HepG2 (cell line): ENCODE results near the gene ELF1. TPM values are rescaled to one million over a fixed set of nuclear protein-coding genes. Genes with fewer than 3 reads are reported as not detected.

Experiments used
- ARID5B ChIP-seq: IDR thresholded peaks from 2 replicates; pipeline ENCODE4 v1.4.0; 2020; ENCODE audit warnings: mild to moderate bottlenecking, missing genetic modification reagents
- BRD4 ChIP-seq: sonication (generic); formaldehyde crosslinking; IDR thresholded peaks from 2 replicates; pipeline ENCODE4 v1.4.0; 2020; ENCODE audit warnings: missing genetic modification reagents
- CHCHD3 ChIP-seq: sonication (generic); formaldehyde crosslinking; IDR thresholded peaks from 2 replicates; pipeline ENCODE4 v1.8.0; 2022; ENCODE audit warnings: mild to moderate bottlenecking, missing genetic modification reagents, moderate library complexity
- ESRRA ChIP-seq: sonication (generic); formaldehyde crosslinking; IDR thresholded peaks from 2 replicates; pipeline ENCODE4 v1.5.1; 2020; ENCODE audit warnings: mild to moderate bottlenecking, low read depth, missing genetic modification reagents
- GATAD1 ChIP-seq: IDR thresholded peaks from 2 replicates; pipeline ENCODE4 v1.6.1; 2016; ENCODE audit warnings: missing genetic modification reagents, missing compliant biosample characterization
- HDAC6 ChIP-seq: fragments of 200-600 bp; sonication (generic); IDR thresholded peaks from 2 replicates; pipeline ENCODE4 v1.7.0; 2017; ENCODE audit warnings: mild to moderate bottlenecking, antibody characterized with exemption, low read length, low read depth
- IKZF1 ChIP-seq: fragments of 450-650 bp; IDR thresholded peaks from 2 replicates; pipeline ENCODE4 v1.7.1; 2016
- MLX ChIP-seq: IDR thresholded peaks from 2 replicates; pipeline ENCODE4 v1.6.1; 2016
- NFE2L1 ChIP-seq: sonication (generic); formaldehyde crosslinking; IDR thresholded peaks from 2 replicates; pipeline ENCODE4 v1.4.0; 2020; ENCODE audit warnings: missing genetic modification reagents, mild to moderate bottlenecking, borderline replicate concordance
- NPAS2 ChIP-seq: sonication (generic); formaldehyde crosslinking; IDR thresholded peaks from 2 replicates; pipeline ENCODE4 v1.8.0; 2022; ENCODE audit warnings: mild to moderate bottlenecking, missing genetic modification reagents, borderline replicate concordance
- NR2C2 ChIP-seq: sonication (generic); formaldehyde crosslinking; IDR thresholded peaks from 2 replicates; pipeline ENCODE4 v1.4.0; 2020; ENCODE audit warnings: missing genetic modification reagents, mild to moderate bottlenecking, moderate library complexity, borderline replicate concordance
- NR3C1 ChIP-seq: sonication (generic); formaldehyde crosslinking; IDR thresholded peaks from 2 replicates; pipeline ENCODE4 v1.4.0; 2020; ENCODE audit warnings: missing genetic modification reagents
- POGK ChIP-seq: sonication (generic); formaldehyde crosslinking; conservative IDR thresholded peaks from 2 replicates; pipeline ENCODE4 v1.8.0; 2022; ENCODE audit warnings: mild to moderate bottlenecking, moderate library complexity, missing genetic modification reagents
- REL ChIP-seq: sonication (generic); formaldehyde crosslinking; conservative IDR thresholded peaks from 2 replicates; pipeline ENCODE4 v1.8.0; 2022; ENCODE audit warnings: mild to moderate bottlenecking, missing genetic modification reagents, moderate library complexity
- RFXANK ChIP-seq: IDR thresholded peaks from 2 replicates; pipeline ENCODE4 v1.6.1; 2016
- SP140L ChIP-seq: sonication (generic); formaldehyde crosslinking; IDR thresholded peaks from 2 replicates; pipeline ENCODE4 v1.4.0; 2020; ENCODE audit warnings: missing genetic modification reagents, borderline replicate concordance
- STAG1 ChIP-seq: sonication (generic); formaldehyde crosslinking; IDR thresholded peaks from 2 replicates; pipeline ENCODE4 v1.4.0; 2020; ENCODE audit warnings: missing genetic modification reagents
- THAP11 ChIP-seq: IDR thresholded peaks from 2 replicates; pipeline ENCODE4 v1.6.1; 2016; ENCODE audit warnings: missing biosample characterization, missing genetic modification reagents
- XBP1 ChIP-seq: sonication (generic); formaldehyde crosslinking; IDR thresholded peaks from 2 replicates; pipeline ENCODE4 v1.5.0; 2020; ENCODE audit warnings: missing genetic modification reagents
- ZFP36L1 ChIP-seq: sonication (generic); formaldehyde crosslinking; IDR thresholded peaks from 2 replicates; pipeline ENCODE4 v1.8.0; 2022; ENCODE audit warnings: mild to moderate bottlenecking, missing genetic modification reagents, moderate library complexity
- ZNF331 ChIP-seq: sonication (generic); formaldehyde crosslinking; IDR thresholded peaks from 2 replicates; pipeline ENCODE4 v1.4.0; 2020; ENCODE audit warnings: missing genetic modification reagents
- ZNF563 ChIP-seq: sonication (generic); formaldehyde crosslinking; IDR thresholded peaks from 2 replicates; pipeline ENCODE4 v1.8.0; 2022; ENCODE audit warnings: mild to moderate bottlenecking, moderate library complexity, missing genetic modification reagents
- ZNF564 ChIP-seq: sonication (generic); formaldehyde crosslinking; IDR thresholded peaks from 2 replicates; pipeline ENCODE4 v1.8.1; 2023; ENCODE audit warnings: mild to moderate bottlenecking, missing genetic modification reagents
- ZNF615 ChIP-seq: sonication (generic); formaldehyde crosslinking; IDR thresholded peaks from 2 replicates; pipeline ENCODE4 v1.5.0; 2020; ENCODE audit warnings: mild to moderate bottlenecking, missing genetic modification reagents, borderline replicate concordance
- ZNF772 ChIP-seq: sonication (generic); formaldehyde crosslinking; IDR thresholded peaks from 2 replicates; pipeline ENCODE4 v1.5.0; 2020; ENCODE audit warnings: mild to moderate bottlenecking, missing genetic modification reagents
- ZNF777 ChIP-seq: sonication (generic); formaldehyde crosslinking; IDR thresholded peaks from 2 replicates; pipeline ENCODE4 v1.4.0; 2020; ENCODE audit warnings: missing genetic modification reagents
- ZNF792 ChIP-seq: IDR thresholded peaks from 2 replicates; pipeline ENCODE4 v1.6.1; 2016
- ZNF83 ChIP-seq: sonication (generic); formaldehyde crosslinking; IDR thresholded peaks from 2 replicates; pipeline ENCODE4 v1.4.0; 2020; ENCODE audit warnings: missing genetic modification reagents, mild to moderate bottlenecking, borderline replicate concordance
- polyA plus RNA-seq, 8 experiments: library from polyadenylated mRNA; depleted of rRNA in 3 of 8; stranded (reverse) in 7 of 8; unstranded in 1 of 8; fragments of >200 nt; fragmentation: Illumina TruSeq in 4 of 8; extraction: Trizol in 4 of 8; gene quantifications; 2 replicates each; pipeline versions ENCODE4 v1.2.1 to v1.2.3, GENCODE V29; 2011 to 2016; ENCODE audit warnings: low read depth in 4 of 8, missing spikeins in 1 of 8, mixed read lengths in 1 of 8; ENCODE audit not compliant: insufficient read depth in 1 of 8
- total RNA-seq, 5 experiments: library from RNA; depleted of rRNA; stranded (reverse); fragments of >200 nt; fragmentation: Illumina TruSeq; extraction: Trizol; gene quantifications; 2 replicates each; pipeline ENCODE4 v1.2.3, GENCODE V29; 2016; ENCODE audit warnings: low read depth in 1 of 5

The ELF1 gene
- total and polyA plus RNA-seq, 2 of the 13 experiments (the other 11 are each of a cell fraction or from before 2014, with no cell fraction given) = 24.6 to 71.5 TPM

- TF ChIP-seq ZNF83 (CRISPR knock-in tag) = no peak
- no peak for TF ChIP-seq ZNF777
- TF ChIP-seq REL (CRISPR knock-in tag) = no peak
- TF ChIP-seq ZFP36L1 (CRISPR knock-in tag) = no peak
- no peak for TF ChIP-seq IKZF1
- TF ChIP-seq NR3C1 (CRISPR knock-in tag) = no peak
- no peak for TF ChIP-seq STAG1 (CRISPR knock-in tag)
- no peak for TF ChIP-seq HDAC6
- TF ChIP-seq NFE2L1 (CRISPR knock-in tag) = no peak
- TF ChIP-seq ZNF564 (CRISPR knock-in tag) = no peak
- TF ChIP-seq MLX (CRISPR knock-in tag) = peak; percentile 70
- no peak for TF ChIP-seq ZNF772 (CRISPR knock-in tag)
- TF ChIP-seq ZNF615 (CRISPR knock-in tag) = no peak; the same call in 1 of the 2 replicates
- no peak for TF ChIP-seq ZNF563
- TF ChIP-seq CHCHD3 (CRISPR knock-in tag) = no peak
- no peak for TF ChIP-seq NPAS2 (CRISPR knock-in tag)
- TF ChIP-seq THAP11 (CRISPR knock-in tag) = peak; percentile 38; the same call in 1 of the 2 replicates
- no peak for TF ChIP-seq BRD4 (CRISPR knock-in tag)
- TF ChIP-seq XBP1 = no peak
- no peak for TF ChIP-seq NR2C2
- TF ChIP-seq ZNF331 (CRISPR knock-in tag) = peak; percentile 76
- no peak for TF ChIP-seq RFXANK (CRISPR knock-in tag)
- TF ChIP-seq POGK (CRISPR knock-in tag) = no peak
- no peak for TF ChIP-seq GATAD1 (CRISPR knock-in tag)
- peak; percentile 83 for TF ChIP-seq ARID5B (CRISPR knock-in tag)
- TF ChIP-seq ZNF792 (CRISPR knock-in tag) = 0 out of 2 replicates have a peak, but pooled peaks have one; percentile 55
- TF ChIP-seq SP140L = no peak
- TF ChIP-seq ESRRA (CRISPR knock-in tag) = 0 out of 2 replicates have a peak, but pooled peaks have one; percentile 29
Observed at GRCh38 chr13:41001695-41002094, 17.4 kb downstream of the ELF1 start (continued).
